GM12878 (cell line): ENCODE data around the gene LGALS9.

ENCODE experiments used
- EGR1 ChIP-seq, 2 experiments: IDR thresholded peaks; 1 replicate in 1 of 2; 2 replicates in 1 of 2; pipeline ENCODE4 v1.6.1; 2011 to 2012; ENCODE audit warnings: low read depth in 2 of 2, low read length in 2 of 2, borderline replicate concordance in 1 of 2, mild to moderate bottlenecking in 1 of 2, moderate library complexity in 1 of 2
- POLR2A ChIP-seq: IDR thresholded peaks from 2 replicates; pipeline ENCODE4 v1.6.1; 2011; ENCODE audit warnings: low read depth, mild to moderate bottlenecking, low read length
- RAD21 ChIP-seq: IDR thresholded peaks from 2 replicates; pipeline ENCODE4 v1.6.1; 2011; ENCODE audit warnings: mild to moderate bottlenecking, low read depth, low read length, moderate library complexity; ENCODE audit not compliant: insufficient read depth
- SMARCA5 ChIP-seq: fragments of 450-650 bp; IDR thresholded peaks from 2 replicates; pipeline ENCODE4 v1.6.1; 2017; ENCODE audit warnings: mild to moderate bottlenecking
- TF ChIP-seq, protein P1 (sequence below), 3 experiments: IDR thresholded peaks in 2 of 3; conservative IDR thresholded peaks in 1 of 3; 2 replicates each; pipeline ENCODE4 v1.5.1; 2011; ENCODE audit warnings: low read depth in 3 of 3, low read length in 3 of 3, mild to moderate bottlenecking in 3 of 3, control low read depth in 2 of 3, moderate library complexity in 2 of 3, inconsistent platforms in 1 of 3, mixed read lengths in 1 of 3; ENCODE audit not compliant: control insufficient read depth in 2 of 3, insufficient read depth in 1 of 3; ENCODE audit errors: extremely low read depth in 1 of 3

GRCh38 chr17:27613433-27613832 is 17.6 kb upstream of the LGALS9 start:
- TF ChIP-seq POLR2A: no peak
- no peak for TF ChIP-seq RAD21
- no peak for TF ChIP-seq SMARCA5
- TF ChIP-seq, protein P1, sequence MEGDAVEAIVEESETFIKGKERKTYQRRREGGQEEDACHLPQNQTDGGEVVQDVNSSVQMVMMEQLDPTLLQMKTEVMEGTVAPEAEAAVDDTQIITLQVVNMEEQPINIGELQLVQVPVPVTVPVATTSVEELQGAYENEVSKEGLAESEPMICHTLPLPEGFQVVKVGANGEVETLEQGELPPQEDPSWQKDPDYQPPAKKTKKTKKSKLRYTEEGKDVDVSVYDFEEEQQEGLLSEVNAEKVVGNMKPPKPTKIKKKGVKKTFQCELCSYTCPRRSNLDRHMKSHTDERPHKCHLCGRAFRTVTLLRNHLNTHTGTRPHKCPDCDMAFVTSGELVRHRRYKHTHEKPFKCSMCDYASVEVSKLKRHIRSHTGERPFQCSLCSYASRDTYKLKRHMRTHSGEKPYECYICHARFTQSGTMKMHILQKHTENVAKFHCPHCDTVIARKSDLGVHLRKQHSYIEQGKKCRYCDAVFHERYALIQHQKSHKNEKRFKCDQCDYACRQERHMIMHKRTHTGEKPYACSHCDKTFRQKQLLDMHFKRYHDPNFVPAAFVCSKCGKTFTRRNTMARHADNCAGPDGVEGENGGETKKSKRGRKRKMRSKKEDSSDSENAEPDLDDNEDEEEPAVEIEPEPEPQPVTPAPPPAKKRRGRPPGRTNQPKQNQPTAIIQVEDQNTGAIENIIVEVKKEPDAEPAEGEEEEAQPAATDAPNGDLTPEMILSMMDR (IDR thresholded peaks at IDR 0.05 in 2 of 3, conservative IDR thresholded peaks at IDR 0.05 in 1 of 3; ENCODE audit: control insufficient read depth in 2 of 3, extremely low read depth in 1 of 3, insufficient read depth in 1 of 3, low read depth in 3 of 3, low read length in 3 of 3): no peak
- no peak for TF ChIP-seq EGR1 (IDR thresholded peaks at IDR 0.05; ENCODE audit: borderline replicate concordance in 1 of 2, low read depth in 2 of 2, low read length in 2 of 2)
